Measurements from ENCODE around the gene RAB1A. TPM values are rescaled to one million over a fixed set of nuclear protein-coding genes. Genes with fewer than 3 reads are reported as not detected.
A peak's percentile ranks its signal among the peaks of the same experiment; 100 is the strongest.
"Not testable (repeated sequence)": the region's sequence is repeated elsewhere in the genome, so short reads cannot be mapped to it uniquely, and the experiment has no call there.

Gene RAB1A
- 100 to 1,000 TPM; 118 to 163 TPM for total RNA-seq
- long read RNA-seq, transcript RAB1A-203 (6 exons, 2,447 nt) = major isoform, 181 of 197 reads
- long read RNA-seq, partial matches to known transcripts = 2 of 197 reads
- long read RNA-seq, other reads (novel, unspliced or antisense) = 12 of 197 reads

DNA sequence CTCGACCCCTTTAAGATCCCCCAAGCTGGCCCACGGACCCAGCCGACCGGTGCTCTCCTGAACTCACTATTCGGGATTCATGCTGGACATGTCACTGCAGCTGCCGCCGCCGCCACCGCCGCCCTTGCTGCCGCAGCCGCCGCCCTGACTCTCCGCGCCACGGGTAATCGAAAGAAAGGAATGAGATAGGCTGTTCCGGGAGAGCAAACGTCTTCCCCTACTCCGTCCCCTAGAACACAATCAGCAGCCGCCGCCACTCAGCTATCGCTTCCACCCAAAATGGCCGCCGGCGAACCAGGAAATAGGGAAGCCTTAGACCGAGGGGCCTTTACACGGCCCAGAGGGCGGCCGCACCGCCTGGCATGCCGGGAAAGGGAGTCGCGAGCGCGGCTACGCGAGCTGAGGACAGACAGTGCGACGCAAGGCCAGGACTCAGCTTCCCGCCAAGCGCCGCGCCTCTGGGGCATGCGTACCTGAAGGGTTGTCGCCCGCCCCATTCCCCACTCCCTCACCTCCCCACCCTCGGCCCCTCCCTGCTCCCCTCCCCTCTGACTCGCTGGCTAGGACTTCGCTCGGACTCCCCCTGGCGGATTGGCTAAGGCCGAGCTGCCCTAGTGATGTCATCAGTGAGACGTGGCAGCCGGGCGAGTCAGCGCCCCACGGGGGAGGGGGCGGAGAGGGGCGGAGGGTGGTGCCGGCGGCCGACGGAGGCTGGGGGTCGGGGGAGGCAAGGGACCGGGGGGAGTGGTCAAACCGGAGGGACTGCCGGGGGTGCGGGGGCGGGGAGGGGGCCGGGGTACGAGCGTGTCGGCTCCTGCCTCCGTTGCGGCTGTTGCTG lies at the start of gene RAB1A:
RAB1A (minus strand) TSS at position 281 of the 838 bp plus-strand sequence; CDS start at position 90, 191 bp downstream.
- intact Hi-C loops (cut with DNase I) = loop anchor here in 1 of 2 donors (5.0 kb wide), 2 partner anchors 38 to 63 kb away; no protein-coding TSS in a partner anchor

DNA sequence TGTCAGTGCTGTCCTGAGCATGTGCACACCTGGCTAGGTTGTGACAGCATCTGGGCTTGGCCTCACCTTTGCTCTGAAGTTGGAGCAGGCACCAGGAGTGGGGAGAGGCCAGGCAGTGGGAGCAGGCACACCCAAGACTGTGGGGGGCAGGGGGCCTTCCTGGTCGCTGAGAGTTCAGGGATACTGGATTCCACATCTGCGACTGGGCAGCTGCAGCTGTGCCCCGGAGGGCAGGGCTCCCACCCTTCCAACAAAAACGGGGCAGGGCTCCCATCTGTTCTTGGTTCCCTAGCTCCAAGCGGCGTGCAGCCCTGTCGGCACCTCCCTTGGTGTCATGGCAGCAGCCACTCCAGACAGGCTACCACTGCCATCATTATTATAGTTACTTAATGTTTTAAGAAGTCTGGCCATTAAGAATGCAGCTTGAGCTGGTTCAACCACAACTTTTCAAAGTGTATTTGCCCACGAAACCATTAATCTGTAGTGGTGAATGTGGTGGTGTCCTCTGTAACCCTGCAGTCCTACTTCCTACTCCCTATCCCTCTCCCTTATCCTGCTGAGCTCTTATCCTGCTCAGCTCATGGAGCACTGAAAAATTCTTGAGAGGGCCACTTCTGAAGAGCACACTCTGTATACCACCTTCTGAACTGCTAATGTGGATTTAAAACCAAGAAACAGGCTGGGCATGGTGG lies 48.0 kb upstream of the RAB1A start:
- ATAC-seq (no peak), DNase-seq (no peak)
- intact Hi-C loops (cut with DNase I) = no loop called here

More for the DNA sequence above, at the start of gene RAB1A:
- ATAC-seq (peak; percentile 97), DNase-seq (peak; percentile 100)

DNA sequence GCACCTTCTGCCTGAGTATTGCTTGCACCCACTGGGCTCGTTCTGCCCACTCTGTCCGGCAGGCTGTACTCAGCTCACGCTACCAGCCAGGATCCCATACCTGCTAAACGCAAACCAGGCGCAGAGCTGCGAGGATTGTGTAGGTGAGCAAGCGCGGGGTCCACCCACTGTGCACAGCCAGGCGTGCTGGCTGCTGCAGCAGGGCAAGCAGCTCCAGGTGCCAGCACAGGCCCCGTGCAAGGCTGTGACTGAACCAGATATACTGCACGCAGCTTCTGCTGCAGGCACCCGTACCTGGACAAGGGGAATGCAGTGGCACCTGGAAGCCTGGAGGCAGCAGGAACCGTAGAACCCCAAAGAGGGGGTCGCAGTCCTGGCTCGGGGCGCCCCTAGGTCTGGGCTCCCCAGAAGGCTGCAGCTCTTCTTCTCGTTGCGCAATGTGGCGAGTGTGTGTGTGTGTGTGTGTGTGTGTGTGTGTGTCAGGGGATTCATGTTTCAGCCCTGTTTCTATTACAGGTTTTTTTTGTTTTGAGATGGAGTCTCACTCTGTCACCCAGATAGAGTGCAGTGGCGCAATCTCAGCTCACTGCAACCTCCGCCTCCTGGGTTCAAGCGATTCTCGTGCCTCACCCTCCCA lies 46.1 kb upstream of the RAB1A start:
- ATAC-seq (no peak), DNase-seq (no peak)
- intact Hi-C loops (cut with DNase I) = no loop called here

DNA sequence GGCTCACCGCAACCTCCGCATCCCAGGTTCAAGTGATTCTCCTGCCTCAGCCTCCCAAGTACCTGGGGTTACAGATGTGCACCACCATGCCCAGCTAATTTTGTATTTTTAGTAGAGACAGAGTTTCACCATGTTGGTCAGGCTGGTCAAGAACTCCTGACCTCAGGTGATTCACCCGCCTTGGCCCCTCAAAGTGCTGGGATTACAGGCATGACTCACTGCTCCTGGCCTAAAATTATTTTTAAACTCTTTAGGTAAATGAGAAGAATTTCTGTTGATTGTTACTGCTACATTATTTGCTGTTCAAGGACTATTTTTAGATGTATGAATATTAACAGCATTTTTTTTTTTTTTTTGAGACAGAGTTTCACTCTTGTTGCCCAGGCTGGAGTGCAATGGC lies 44.1 kb upstream of the RAB1A start:
- DNase-seq, ATAC-seq: not testable (repeated sequence)
- intact Hi-C loops (cut with DNase I) = loop anchor here in 1 of 2 donors (5.0 kb wide), 1 partner anchor 112 kb away; no protein-coding TSS in a partner anchor

DNA sequence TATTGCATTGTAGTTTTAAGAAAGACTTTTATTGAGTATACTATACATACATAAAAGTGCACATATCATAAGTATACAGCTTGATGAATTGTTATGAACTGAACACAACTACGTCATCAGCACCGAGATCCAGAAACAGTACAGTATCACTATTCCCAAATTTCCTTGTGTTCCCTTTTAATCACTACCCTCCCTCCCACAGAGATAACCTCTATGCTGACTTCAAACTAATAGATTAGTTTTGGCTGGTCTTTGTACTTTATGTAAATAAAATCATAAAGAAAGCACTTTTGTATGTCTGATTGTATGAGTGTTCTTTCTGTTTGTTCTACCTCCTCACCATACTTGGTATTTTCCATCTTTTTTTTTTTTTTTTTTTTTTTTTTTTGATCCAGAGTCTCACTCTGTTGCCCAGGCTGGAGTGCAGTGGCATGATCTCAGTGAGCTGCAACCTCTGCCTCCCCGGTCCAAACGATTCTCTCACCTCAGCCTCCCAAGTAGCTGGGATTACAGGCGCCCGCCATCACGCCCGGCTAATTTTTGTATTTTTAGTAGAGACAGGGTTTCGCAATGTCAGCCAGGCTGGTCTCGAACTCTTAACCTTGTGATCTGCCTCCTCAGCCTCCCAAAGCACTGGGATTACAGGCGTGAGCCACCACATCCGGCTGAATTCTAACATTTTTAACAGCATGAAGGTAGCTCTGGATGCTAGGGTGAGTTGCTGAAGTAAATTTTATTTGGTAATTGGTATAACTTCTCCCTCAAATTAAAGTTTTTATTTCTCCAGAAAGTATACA lies 43.3 kb upstream of the RAB1A start:
- ATAC-seq (no peak), DNase-seq (no peak)
- intact Hi-C loops (cut with DNase I) = loop anchor here in 1 of 2 donors (5.0 kb wide), 1 partner anchor 111 kb away; no protein-coding TSS in a partner anchor

DNA sequence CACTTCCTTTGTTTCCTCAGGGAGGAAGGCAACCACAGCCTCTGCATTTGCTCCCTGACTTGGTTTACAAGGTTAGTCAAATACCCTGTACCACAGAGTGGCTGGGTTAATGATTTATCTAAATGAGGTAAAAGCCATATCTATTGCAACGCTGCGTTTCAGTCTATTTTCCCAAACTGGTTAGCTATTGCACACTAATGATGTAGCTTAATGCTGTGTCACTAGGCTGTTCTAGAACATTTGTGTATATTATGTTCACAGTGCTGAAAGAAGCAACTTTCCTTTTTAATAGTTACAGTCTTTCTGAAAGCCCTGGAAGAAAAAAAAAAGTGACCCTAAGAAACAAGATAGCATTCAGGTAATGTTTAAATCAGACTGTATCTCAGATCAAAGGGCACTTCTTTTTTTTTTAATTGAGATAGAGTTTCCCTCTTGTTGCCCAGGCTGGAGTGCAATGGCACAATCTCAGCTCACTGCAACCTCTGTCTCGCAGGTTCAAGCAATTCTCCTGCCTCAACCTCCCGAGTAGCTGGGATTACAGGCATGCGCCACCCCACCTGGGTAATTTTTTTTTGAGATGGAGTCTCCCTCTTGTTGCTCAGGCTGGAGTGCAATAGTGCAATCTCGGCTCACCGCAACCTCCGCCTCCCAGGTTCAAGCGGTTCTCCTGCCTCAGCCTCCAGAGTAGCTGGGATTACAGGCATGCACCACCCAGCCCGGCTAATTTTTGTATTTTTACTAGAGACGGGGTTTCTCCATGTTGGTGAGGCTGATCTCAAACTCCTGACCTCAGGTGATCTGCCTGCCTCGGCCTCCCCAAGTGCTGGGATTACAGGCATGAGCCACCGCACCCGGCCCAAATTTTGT lies 40.9 kb upstream of the RAB1A start:
- intact Hi-C loops (cut with DNase I) = loop anchor here in 1 of 2 donors (5.0 kb wide), 1 partner anchor 109 kb away; no protein-coding TSS in a partner anchor
- DNase-seq, ATAC-seq: not testable (repeated sequence)

DNA sequence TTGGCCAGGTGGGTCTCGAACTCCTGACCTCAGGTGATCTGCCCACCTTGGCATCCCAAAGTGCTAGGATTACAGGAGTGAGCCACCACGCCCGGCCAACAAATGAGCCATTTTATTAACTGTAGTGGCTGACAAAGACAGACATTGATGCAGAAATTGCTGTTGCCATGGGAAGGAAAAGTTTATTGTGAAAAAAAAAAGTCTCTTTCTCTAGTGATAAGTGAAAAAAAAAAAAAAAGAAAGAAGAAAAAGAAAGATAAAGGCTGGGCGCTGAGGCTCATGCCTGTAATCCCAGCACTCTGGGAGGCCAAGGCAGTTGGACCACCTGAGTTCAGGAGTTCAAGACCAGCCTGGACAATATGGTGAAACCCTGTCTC lies 39.8 kb upstream of the RAB1A start:
- intact Hi-C loops (cut with DNase I) = loop anchor here in 1 of 2 donors (5.0 kb wide), 1 partner anchor 107 kb away; no protein-coding TSS in a partner anchor
- no peak for DNase-seq
- ATAC-seq = no peak

DNA sequence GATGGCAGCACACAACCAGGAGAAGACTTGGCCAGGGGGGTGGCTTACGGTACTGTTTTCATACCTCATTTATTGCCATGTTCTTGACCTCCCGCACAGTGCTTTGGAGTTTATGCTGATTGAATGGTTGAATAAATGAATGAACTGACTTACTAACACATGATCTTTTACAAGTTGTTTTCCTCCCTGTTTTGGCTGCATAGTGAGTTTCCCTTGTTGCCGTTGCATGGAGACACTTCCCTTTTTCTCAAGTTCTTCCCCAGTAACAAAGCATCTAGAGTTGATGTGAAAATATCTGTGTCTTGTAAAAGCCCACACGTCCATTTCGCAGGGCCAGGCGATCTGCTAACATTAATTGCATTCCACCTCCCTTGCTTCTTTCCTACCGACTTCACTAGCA lies 35.7 kb upstream of the RAB1A start:
- ATAC-seq (no peak), DNase-seq (no peak)
- intact Hi-C loops (cut with DNase I) = no loop called here

DNA sequence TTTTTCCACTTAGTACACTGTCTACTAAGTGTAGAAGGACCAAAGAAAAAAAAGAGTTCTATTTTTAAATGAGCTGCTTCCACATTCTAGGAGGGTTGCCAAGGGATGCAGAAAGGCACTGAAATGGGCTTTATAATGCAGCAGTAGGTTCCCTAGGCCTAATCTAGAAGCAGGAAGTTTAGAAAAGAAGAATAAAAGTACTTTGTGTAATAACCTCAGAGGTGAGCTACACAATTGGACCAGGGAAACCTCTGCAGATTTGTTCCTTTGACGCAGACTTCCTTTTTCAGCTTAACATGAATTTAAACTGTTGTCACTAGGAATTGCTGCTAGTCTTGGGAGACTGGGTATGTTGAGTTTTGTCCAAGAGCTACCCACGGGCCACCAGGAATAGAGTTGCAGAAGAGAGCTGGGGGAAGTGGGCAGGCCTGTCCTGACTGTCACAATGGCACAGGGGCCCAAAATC lies 34.6 kb upstream of the RAB1A start:
- DNase-seq = no peak
- intact Hi-C loops (cut with DNase I) = no loop called here
- ATAC-seq = peak; percentile 53 to 82

DNA sequence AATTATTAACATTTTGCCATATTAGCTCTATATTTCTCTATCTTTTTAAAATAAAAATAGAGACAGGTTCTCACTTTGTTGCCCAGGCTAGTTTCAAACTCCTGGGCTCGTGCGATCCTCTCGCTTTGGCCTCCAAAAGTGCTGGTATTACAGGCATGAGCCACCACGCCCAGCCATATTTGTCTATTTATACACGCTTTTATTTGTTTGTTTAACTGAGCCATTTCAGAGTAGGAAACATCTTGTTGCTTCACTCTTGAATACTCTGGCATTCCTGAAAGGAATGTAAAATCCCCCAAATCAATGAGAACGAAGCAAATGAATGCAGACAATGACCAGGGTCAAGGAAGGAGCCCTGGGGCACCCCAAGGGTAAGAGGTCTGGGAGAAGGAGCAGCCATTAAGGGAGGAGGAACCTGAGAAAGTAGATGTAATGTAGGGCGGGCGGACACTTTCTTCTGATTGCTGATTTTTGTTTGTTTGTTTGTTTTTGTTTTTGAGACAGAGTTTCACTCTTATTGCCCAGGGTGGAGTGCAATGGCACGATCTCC lies 31.7 kb upstream of the RAB1A start:
- intact Hi-C loops (cut with DNase I) = no loop called here
- no peak for DNase-seq

DNA sequence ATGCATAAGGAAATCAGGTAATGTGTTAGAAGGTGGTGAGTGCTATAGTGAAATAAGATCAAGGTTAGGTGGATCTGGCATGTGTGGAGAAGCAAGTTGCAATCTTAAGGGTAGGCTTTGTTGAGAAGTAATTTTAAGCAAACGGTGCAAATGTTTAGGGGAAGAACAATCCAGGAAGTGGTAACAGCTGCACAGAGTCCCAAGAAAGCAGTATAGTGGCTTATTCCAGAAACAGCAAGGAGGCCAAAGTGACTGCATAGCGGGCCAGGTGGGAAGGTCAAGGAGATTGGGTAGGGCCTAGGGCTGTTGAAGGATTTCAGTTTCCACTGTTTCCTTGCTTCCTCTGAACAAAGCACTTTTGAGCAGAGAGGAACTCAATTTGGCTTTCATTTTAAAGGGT lies 30.0 kb upstream of the RAB1A start:
- intact Hi-C loops (cut with DNase I) = no loop called here
- DNase-seq = no peak
- no peak for ATAC-seq

More for the DNA sequence above, 31.7 kb upstream of the RAB1A start:
- ATAC-seq = no peak

DNA sequence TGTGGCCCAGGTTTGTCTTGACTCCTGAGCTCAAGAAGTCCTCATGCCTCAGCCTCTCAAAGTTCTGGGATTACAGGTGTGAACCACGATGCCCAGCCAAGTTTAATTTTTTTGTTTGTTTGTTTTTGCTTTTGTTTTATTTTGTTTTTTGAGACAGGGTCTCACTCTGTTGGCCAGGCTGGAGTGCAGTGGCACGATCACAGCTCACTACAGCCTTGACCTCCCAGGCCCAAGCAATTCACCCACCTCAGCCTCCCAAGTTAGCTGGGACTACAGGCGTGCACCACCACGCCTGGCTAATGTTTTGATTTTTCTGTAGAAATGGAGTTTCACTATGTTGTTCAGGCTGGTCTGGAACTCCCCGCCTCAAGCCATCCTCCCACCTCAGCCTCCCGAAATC lies 29.4 kb upstream of the RAB1A start:
- DNase-seq = no peak
- ATAC-seq = no peak
- intact Hi-C loops (cut with DNase I) = no loop called here

DNA sequence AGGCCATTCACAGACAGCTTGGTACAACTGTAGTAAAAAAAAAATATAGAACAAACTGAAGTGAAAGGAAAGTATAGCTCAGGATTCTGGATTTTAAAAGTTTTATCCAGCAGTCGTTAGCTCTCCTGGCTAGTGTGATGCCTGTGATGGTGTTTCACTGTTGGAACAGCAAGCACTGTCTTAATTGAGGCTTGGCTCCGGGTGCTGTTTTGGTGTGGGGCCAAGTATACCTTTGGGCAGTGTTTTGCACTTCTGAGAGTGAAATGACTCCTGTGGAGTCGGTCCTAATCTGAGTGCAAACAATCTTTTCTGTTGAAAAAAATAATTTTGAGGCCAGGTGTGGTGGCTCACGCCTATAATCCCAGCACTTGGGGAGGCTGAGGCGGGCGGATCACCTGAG lies 28.7 kb upstream of the RAB1A start:
- no peak for ATAC-seq
- DNase-seq = no peak
- intact Hi-C loops (cut with DNase I) = no loop called here

DNA sequence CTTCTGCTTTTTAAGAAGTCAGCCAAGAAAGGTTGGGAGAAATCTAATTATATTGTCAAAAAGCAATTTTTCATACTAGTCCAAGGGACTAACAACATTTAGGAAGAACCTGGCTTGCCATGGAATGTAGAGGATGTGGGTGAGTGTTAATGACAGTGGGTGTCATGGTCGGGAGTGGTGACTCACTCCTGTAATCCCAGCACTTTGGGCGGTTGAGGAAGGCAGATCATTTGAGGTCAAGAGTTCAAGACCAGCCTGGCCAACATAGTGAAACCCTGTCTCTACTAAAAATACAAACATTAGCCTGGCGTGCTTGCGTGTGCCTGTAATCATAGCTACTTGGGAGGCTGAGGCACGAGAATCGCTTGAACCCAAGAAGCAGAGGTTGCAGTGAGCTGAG lies 27.9 kb upstream of the RAB1A start:
- ATAC-seq; intact Hi-C loops (cut with DNase I); DNase-seq: not testable (repeated sequence)

DNA sequence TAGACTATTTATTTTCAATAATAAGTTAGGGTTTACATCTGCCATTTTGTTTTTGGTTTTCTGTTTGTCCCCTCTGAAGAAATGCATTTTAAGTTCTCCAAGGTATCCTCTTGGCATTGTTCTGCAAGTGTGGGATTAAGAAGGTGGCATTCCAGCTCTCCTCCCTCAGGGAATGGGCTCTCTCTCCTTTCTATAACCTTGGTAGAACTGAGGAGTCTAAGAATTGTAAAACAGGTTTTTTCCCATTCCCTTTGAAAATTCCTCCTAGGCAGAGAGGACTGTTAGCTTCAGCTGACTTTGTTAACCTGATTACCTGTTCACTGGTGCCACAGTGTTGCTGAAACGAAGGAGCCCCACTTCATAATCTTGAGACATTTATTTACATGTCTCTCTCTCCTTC lies 26.1 kb upstream of the RAB1A start:
- intact Hi-C loops (cut with DNase I) = no loop called here
- DNase-seq = no peak
- no peak for ATAC-seq

DNA sequence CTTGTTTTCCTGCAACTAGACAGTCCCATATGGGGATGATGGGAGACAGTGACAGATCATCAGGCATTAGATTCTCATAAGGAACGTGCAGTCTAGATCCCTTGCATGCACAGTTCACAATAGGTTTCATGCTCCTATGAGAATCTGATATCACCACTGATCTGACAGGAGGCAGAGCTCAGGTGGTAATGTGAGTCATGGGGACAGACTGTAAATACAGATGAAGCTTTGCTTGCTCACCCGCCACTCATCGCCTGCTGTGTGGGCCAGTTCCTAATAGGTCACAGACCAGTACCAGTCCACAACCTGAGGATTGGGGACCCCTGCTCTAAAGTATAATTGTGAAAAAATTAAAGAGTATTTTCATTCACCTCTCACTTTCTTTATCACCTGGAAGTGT lies 23.6 kb upstream of the RAB1A start:
- no peak for DNase-seq
- intact Hi-C loops (cut with DNase I) = no loop called here
- no peak for ATAC-seq

DNA sequence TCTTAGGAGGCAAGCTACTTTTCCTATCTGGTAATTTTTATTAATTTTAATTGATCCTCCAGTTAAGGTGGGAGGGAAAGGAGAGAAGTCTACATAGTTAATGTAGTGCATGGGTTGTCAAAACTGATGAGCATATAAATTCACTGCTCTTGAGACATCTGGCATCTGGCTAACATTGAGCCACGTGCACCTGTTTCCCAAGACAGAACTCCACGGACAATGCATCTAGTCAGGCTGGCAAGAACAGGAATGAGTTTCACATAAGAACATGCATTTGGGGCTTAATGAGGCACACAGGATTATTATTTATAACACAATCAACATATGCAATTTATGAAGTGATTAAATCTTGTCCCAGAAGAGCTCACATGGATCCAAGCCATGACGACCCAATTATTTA lies 16.2 kb upstream of the RAB1A start:
- ATAC-seq (no peak), DNase-seq (no peak)
- intact Hi-C loops (cut with DNase I) = no loop called here

Measured in left cardiac atrium (tissue), 4 donors.